HepG2 (cell line): ENCODE results near the gene ZNF217. TPM values are rescaled to one million over a fixed set of nuclear protein-coding genes. Genes with fewer than 3 reads are reported as not detected.

ENCODE experiments used
- ATF7 ChIP-seq, 2 experiments: fragments of 450-650 bp in 1 of 2; sonication (generic) in 1 of 2; formaldehyde crosslinking in 1 of 2; IDR thresholded peaks; 2 replicates each; pipeline versions ENCODE4 v1.4.0 to v1.6.1; 2016 to 2020; ENCODE audit warnings: antibody characterized with exemption in 1 of 2, mild to moderate bottlenecking in 1 of 2, missing genetic modification reagents in 1 of 2
- ETV5 ChIP-seq: IDR thresholded peaks from 2 replicates; pipeline ENCODE4 v1.6.1; 2018; ENCODE audit warnings: missing biosample characterization, missing genetic modification reagents, inconsistent platforms, borderline replicate concordance
- ETV6 ChIP-seq: sonication (generic); formaldehyde crosslinking; conservative IDR thresholded peaks from 2 replicates; pipeline ENCODE4 v1.4.0; 2020; ENCODE audit warnings: missing genetic modification reagents
- JUN ChIP-seq: sonication (generic); formaldehyde crosslinking; IDR thresholded peaks from 2 replicates; pipeline ENCODE4 v1.4.0; 2020; ENCODE audit warnings: mild to moderate bottlenecking, missing genetic modification reagents
- MAF1 ChIP-seq: sonication (generic); formaldehyde crosslinking; IDR thresholded peaks from 2 replicates; pipeline ENCODE4 v1.5.0; 2020; ENCODE audit warnings: missing genetic modification reagents, borderline replicate concordance
- SYNCRIP ChIP-seq: fragments of 200-400 bp; formaldehyde crosslinking; IDR thresholded peaks from 2 replicates; pipeline ENCODE4 v1.6.1; 2018; ENCODE audit warnings: mild to moderate bottlenecking, low read depth, low read length; ENCODE audit not compliant: insufficient read depth
- ZNF557 ChIP-seq: sonication (generic); formaldehyde crosslinking; IDR thresholded peaks from 2 replicates; pipeline ENCODE4 v1.4.0; 2020; ENCODE audit warnings: missing genetic modification reagents
- ZNF709 ChIP-seq: sonication (generic); formaldehyde crosslinking; IDR thresholded peaks from 2 replicates; pipeline ENCODE4 v1.5.0; 2020; ENCODE audit warnings: mild to moderate bottlenecking, missing genetic modification reagents
- ZNF841 ChIP-seq: sonication (generic); formaldehyde crosslinking; IDR thresholded peaks from 2 replicates; pipeline ENCODE4 v1.8.1; 2023; ENCODE audit warnings: missing genetic modification reagents, borderline replicate concordance
- polyA plus RNA-seq, 8 experiments: library from polyadenylated mRNA; depleted of rRNA in 3 of 8; stranded (reverse) in 7 of 8; unstranded in 1 of 8; fragments of >200 nt; fragmentation: Illumina TruSeq in 4 of 8; extraction: Trizol in 4 of 8; gene quantifications; 2 replicates each; pipeline versions ENCODE4 v1.2.1 to v1.2.3, GENCODE V29; 2011 to 2016; ENCODE audit warnings: low read depth in 4 of 8, missing spikeins in 1 of 8, mixed read lengths in 1 of 8; ENCODE audit not compliant: insufficient read depth in 1 of 8
- total RNA-seq, 5 experiments: library from RNA; depleted of rRNA; stranded (reverse); fragments of >200 nt; fragmentation: Illumina TruSeq; extraction: Trizol; gene quantifications; 2 replicates each; pipeline ENCODE4 v1.2.3, GENCODE V29; 2016; ENCODE audit warnings: low read depth in 1 of 5
- TF ChIP-seq, protein P1 (sequence below), 2 experiments: fragments of 450-650 bp in 1 of 2; sonication (generic) in 1 of 2; formaldehyde crosslinking in 1 of 2; IDR thresholded peaks; 2 replicates each; pipeline versions ENCODE4 v1.6.1 to v1.8.0; 2016 to 2022; ENCODE audit warnings: antibody characterized with exemption in 1 of 2, mild to moderate bottlenecking in 1 of 2, missing genetic modification reagents in 1 of 2
- TF ChIP-seq, protein P2 (sequence below): sonication (generic); formaldehyde crosslinking; IDR thresholded peaks from 2 replicates; pipeline ENCODE4 v1.4.0; 2020; ENCODE audit warnings: mild to moderate bottlenecking, low read depth, missing genetic modification reagents

ZNF217 gene
- total and polyA plus RNA-seq, 2 of the 13 experiments (the other 11 are each of a cell fraction or from before 2014, with no cell fraction given) = 22.3 to 29.8 TPM

DNA sequence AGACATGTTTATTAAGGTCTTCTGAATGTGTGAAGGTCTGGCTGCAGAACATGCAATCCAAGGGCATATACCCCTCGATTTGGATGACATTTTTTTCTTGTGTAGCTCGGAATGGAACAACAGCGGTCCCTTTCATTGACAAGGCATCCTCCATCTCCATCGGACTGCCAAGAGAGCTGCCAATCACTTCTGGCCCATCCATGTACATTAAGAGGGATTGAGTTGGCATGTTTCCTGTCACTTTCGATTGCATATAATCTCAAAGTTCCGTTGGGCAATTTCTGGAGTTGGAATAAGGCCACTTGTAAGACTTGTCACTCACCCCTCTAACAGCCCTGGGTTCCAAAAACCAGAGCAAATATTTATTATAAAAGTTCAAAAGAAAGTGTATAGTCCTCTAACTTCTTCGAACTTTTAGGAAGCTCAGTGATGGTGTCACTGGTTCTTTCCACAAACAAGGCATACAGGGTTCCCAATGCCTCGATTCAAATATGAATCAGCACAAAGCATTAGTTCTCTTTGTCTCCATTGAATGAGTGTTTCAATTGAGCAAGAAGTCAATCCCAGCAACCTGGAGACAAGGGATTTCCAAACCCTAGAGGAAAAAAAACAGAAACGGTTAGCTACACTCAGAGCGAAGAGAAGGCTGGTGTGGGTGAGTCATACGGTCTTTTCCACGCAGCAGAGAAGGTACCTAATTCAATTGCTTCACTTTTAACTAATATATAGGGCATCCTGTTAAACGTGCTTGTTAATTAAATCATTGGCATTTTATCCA, 10.9 kb downstream of the ZNF217 start (continued):
- TF ChIP-seq, protein P1, sequence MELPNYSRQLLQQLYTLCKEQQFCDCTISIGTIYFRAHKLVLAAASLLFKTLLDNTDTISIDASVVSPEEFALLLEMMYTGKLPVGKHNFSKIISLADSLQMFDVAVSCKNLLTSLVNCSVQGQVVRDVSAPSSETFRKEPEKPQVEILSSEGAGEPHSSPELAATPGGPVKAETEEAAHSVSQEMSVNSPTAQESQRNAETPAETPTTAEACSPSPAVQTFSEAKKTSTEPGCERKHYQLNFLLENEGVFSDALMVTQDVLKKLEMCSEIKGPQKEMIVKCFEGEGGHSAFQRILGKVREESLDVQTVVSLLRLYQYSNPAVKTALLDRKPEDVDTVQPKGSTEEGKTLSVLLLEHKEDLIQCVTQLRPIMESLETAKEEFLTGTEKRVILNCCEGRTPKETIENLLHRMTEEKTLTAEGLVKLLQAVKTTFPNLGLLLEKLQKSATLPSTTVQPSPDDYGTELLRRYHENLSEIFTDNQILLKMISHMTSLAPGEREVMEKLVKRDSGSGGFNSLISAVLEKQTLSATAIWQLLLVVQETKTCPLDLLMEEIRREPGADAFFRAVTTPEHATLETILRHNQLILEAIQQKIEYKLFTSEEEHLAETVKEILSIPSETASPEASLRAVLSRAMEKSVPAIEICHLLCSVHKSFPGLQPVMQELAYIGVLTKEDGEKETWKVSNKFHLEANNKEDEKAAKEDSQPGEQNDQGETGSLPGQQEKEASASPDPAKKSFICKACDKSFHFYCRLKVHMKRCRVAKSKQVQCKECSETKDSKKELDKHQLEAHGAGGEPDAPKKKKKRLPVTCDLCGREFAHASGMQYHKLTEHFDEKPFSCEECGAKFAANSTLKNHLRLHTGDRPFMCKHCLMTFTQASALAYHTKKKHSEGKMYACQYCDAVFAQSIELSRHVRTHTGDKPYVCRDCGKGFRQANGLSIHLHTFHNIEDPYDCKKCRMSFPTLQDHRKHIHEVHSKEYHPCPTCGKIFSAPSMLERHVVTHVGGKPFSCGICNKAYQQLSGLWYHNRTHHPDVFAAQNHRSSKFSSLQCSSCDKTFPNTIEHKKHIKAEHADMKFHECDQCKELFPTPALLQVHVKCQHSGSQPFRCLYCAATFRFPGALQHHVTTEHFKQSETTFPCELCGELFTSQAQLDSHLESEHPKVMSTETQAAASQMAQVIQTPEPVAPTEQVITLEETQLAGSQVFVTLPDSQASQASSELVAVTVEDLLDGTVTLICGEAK (IDR thresholded peaks at IDR 0.05) = no peak
- TF ChIP-seq, protein P1 (CRISPR knock-in tag; IDR thresholded peaks at IDR 0.05) = no peak
- no peak for TF ChIP-seq JUN (CRISPR knock-in tag)
- TF ChIP-seq, protein P2, sequence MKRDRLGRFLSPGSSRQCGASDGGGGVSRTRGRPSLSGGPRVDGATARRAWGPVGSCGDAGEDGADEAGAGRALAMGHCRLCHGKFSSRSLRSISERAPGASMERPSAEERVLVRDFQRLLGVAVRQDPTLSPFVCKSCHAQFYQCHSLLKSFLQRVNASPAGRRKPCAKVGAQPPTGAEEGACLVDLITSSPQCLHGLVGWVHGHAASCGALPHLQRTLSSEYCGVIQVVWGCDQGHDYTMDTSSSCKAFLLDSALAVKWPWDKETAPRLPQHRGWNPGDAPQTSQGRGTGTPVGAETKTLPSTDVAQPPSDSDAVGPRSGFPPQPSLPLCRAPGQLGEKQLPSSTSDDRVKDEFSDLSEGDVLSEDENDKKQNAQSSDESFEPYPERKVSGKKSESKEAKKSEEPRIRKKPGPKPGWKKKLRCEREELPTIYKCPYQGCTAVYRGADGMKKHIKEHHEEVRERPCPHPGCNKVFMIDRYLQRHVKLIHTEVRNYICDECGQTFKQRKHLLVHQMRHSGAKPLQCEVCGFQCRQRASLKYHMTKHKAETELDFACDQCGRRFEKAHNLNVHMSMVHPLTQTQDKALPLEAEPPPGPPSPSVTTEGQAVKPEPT (CRISPR knock-in tag) = no peak; the same call in 1 of the 2 replicates
- TF ChIP-seq ATF7 (IDR thresholded peaks at IDR 0.05) = no peak
- TF ChIP-seq ATF7 (CRISPR knock-in tag; IDR thresholded peaks at IDR 0.05) = no peak
- TF ChIP-seq ZNF841 = no peak
- TF ChIP-seq MAF1 (CRISPR knock-in tag) = no peak; the same call in 1 of the 2 replicates
- TF ChIP-seq ETV6 (CRISPR knock-in tag) = no peak
- TF ChIP-seq ETV5 = peak; percentile 24; the same call in 1 of the 2 replicates
- TF ChIP-seq SYNCRIP = no peak
- no peak for TF ChIP-seq ZNF709 (CRISPR knock-in tag)
- no peak for TF ChIP-seq ZNF557 (CRISPR knock-in tag)
